Natural killer cell (primary cell): ENCODE data around the gene AIRE. TPM values are rescaled to one million over a fixed set of nuclear protein-coding genes. Genes with fewer than 3 reads are reported as not detected.

Experiments used
- ATAC-seq, 3 donors: fragments of 150-1000 bp in 2 of 3; fragments of 200-7000 bp in 1 of 3; cut with Tn5 transposase; 1 replicate in 1 of 3; 2 replicates in 2 of 3; pipeline ENCODE4 v1.10.0; 2021; ENCODE audit warnings: mild to moderate bottlenecking in 2 of 3, moderate library complexity in 2 of 3
- DNase-seq, 2 donors: peaks; one replicate each; pipeline versions ENCODE4 v3.0.0 to v3.0.0-alpha.2; 2013 to 2021; ENCODE audit warnings: mixed read lengths in 1 of 2
- H3K27ac ChIP-seq: one replicate; pipeline ENCODE4 v1.5.1; 2013; ENCODE audit warnings: mild to moderate bottlenecking, low read length
- H3K27me3 ChIP-seq: one replicate; pipeline ENCODE4 v1.6.1; 2013; ENCODE audit warnings: low read length; ENCODE audit not compliant: control insufficient read depth, insufficient read depth
- H3K36me3 ChIP-seq: one replicate; pipeline ENCODE4 v1.6.1; 2013; ENCODE audit warnings: low read length; ENCODE audit not compliant: control insufficient read depth, insufficient read depth
- H3K4me1 ChIP-seq: one replicate; pipeline ENCODE4 v1.6.1; 2013; ENCODE audit warnings: low read length; ENCODE audit not compliant: control insufficient read depth, insufficient read depth
- H3K4me3 ChIP-seq: one replicate; pipeline ENCODE4 v1.5.1; 2013; ENCODE audit warnings: low read length
- H3K9me3 ChIP-seq: one replicate; pipeline ENCODE4 v1.6.1; 2013; ENCODE audit warnings: low read length; ENCODE audit not compliant: control insufficient read depth, insufficient read depth
- H3K27ac Mint-ChIP-seq, 2 donors: one replicate each; pipeline ENCODE4 v1.8.0; 2022; ENCODE audit warnings: mild to moderate bottlenecking in 2 of 2, mixed read lengths in 2 of 2, moderate library complexity in 1 of 2
- H3K27me3 Mint-ChIP-seq, 2 donors: one replicate each; pipeline ENCODE4 v1.8.0; 2022; ENCODE audit warnings: low read depth in 2 of 2, mixed read lengths in 2 of 2
- H3K36me3 Mint-ChIP-seq: one replicate; pipeline ENCODE4 v1.8.0; 2022; ENCODE audit warnings: mixed read lengths
- H3K4me1 Mint-ChIP-seq, 2 donors: one replicate each; pipeline ENCODE4 v1.8.0; 2022; ENCODE audit warnings: mixed read lengths in 2 of 2
- H3K4me3 Mint-ChIP-seq: one replicate; pipeline ENCODE4 v1.8.0; 2022; ENCODE audit warnings: mild to moderate bottlenecking, moderate library complexity, mixed read lengths
- H3K9me3 Mint-ChIP-seq, 2 donors: one replicate each; pipeline ENCODE4 v1.8.0; 2022; ENCODE audit warnings: mixed read lengths in 2 of 2
- CTCF ChIP-seq: fragments of 200-600 bp; IDR thresholded peaks from one replicate; pipeline ENCODE4 v1.8.0; 2022; ENCODE audit warnings: antibody characterized with exemption
- WGBS: methylation state at CpG from one replicate; pipeline ENCODE4 v1.1.7; 2013; ENCODE audit warnings: missing lambda C conversion rate; ENCODE audit not compliant: insufficient coverage; 5-methylcytosine and 5-hydroxymethylcytosine counted together
- intact Hi-C: fragments of 100-400 bp; cut with micrococcal nuclease; formaldehyde crosslinking; loops from one replicate; pipeline ENCODE4 v1.14.2; 2022
- total RNA-seq, 4 donors: library from RNA; stranded (reverse); fragments of 120-200 nt in 1 of 4; gene quantifications; one replicate each; pipeline versions ENCODE4 v1.2.3 to v1.2.4, GENCODE V29; 2013 to 2022

The AIRE gene
- total RNA-seq, 3 donors from 2014 or later (not counting 1 experiment from before 2014, with no cell fraction given) = not detected

- Histone ChIP-seq H3K36me3 (peaks cover 17% of the 10 kb centered on the region), H3K4me1 (peaks cover 13% of the 10 kb centered on the region), H3K9me3 (no peaks in the 10 kb centered on the region), H3K4me3 (no peak overlapping the region), H3K27me3 (no peaks in the 10 kb centered on the region), H3K27ac (no peak overlapping the region)
- Mint-ChIP-seq H3K4me3 (no peak overlapping the region), H3K27ac (no peak overlapping the region), H3K27me3 (no peaks in the 10 kb centered on the region), H3K9me3 (no peaks in the 10 kb centered on the region), H3K36me3 (no peaks in the 10 kb centered on the region), H3K4me1 (peaks cover 8% of the 10 kb centered on the region in 2 donors)
- TF ChIP-seq CTCF = no peak
- intact Hi-C loops = no loop called here
- WGBS = 97% methylated on average over 22 of the region's 22 CpGs
- no peak for DNase-seq
- ATAC-seq = no peak
Observed at GRCh38 chr21:44332965-44333364, 47.3 kb downstream of the AIRE start.

- no peaks in the 10 kb centered on the region for H3K9me3 ChIP-seq
- Mint-ChIP-seq H3K27ac (no peak overlapping the region), H3K36me3 (no peaks in the 10 kb centered on the region), H3K4me1 (peaks cover 9 to 10% of the 10 kb centered on the region in 2 donors), H3K9me3 (no peaks in the 10 kb centered on the region), H3K27me3 (no peaks in the 10 kb centered on the region), H3K4me3 (no peak overlapping the region)
- WGBS = 91% methylated on average over 45 of the region's 45 CpGs
- intact Hi-C loops = no loop called here
- no peak overlapping the region for H3K27ac ChIP-seq
- H3K4me3 ChIP-seq = no peak overlapping the region
- ATAC-seq (no peak), DNase-seq (no peak)
- peaks cover 18% of the 10 kb centered on the region for H3K4me1 ChIP-seq
- H3K36me3 ChIP-seq = peaks cover 17% of the 10 kb centered on the region
- TF ChIP-seq CTCF = no peak
- H3K27me3 ChIP-seq = no peaks in the 10 kb centered on the region
Observed at GRCh38 chr21:44333509-44334328, 48.0 kb downstream of the AIRE start.

GRCh38 chr21:44334329-44335030 is 48.8 kb downstream of the AIRE start:
- Histone ChIP-seq H3K4me1 (peaks cover 20% of the 10 kb centered on the region), H3K9me3 (no peaks in the 10 kb centered on the region), H3K36me3 (peaks cover 17% of the 10 kb centered on the region), H3K27ac (no peak overlapping the region), H3K27me3 (no peaks in the 10 kb centered on the region), H3K4me3 (no peak overlapping the region)
- intact Hi-C loops = no loop called here
- Mint-ChIP-seq H3K36me3 (no peaks in the 10 kb centered on the region), H3K9me3 (no peaks in the 10 kb centered on the region), H3K4me3 (no peak overlapping the region), H3K4me1 (peaks cover 13% of the 10 kb centered on the region in 2 donors), H3K27ac (no peak overlapping the region), H3K27me3 (no peaks in the 10 kb centered on the region)
- WGBS = 88% methylated on average over 18 of the region's 26 CpGs
- no peak for DNase-seq
- no peak for TF ChIP-seq CTCF
- ATAC-seq = no peak
